Measurements from ENCODE around the gene MYF5.

The MYF5 gene

GRCh38 chr12:80707830-80708258, 8.9 kb upstream of the MYF5 start:
- DNase-seq (ENCODE audit: low read depth): no peak

- DNase-seq (ENCODE audit: low read depth): no peak
Measured at GRCh38 chr12:80708259-80708974, 8.3 kb upstream of the MYF5 start.

- no peak for DNase-seq (ENCODE audit: low read depth)
Measured at GRCh38 chr12:80708975-80709328, 7.8 kb upstream of the MYF5 start.

- no peak for DNase-seq (ENCODE audit: low read depth)
Measured at GRCh38 chr12:80709811-80710726, 6.6 kb upstream of the MYF5 start.

GRCh38 chr12:80710727-80711449, 5.8 kb upstream of the MYF5 start:
- DNase-seq (ENCODE audit: low read depth): no peak

GRCh38 chr12:80711866-80712265, 4.8 kb upstream of the MYF5 start:
- no peak for DNase-seq (ENCODE audit: low read depth)

GRCh38 chr12:80712866-80713265, 3.8 kb upstream of the MYF5 start:
- no peak for DNase-seq (ENCODE audit: low read depth)

GRCh38 chr12:80713419-80713818, 3.3 kb upstream of the MYF5 start:
- DNase-seq (ENCODE audit: low read depth): no peak

- DNase-seq (ENCODE audit: low read depth): no peak
Measured at GRCh38 chr12:80714055-80714454, 2.7 kb upstream of the MYF5 start.

- no peak for DNase-seq (ENCODE audit: low read depth)
Measured at GRCh38 chr12:80714846-80715245, 1.9 kb upstream of the MYF5 start.

GRCh38 chr12:80715713-80716249, 931 bp upstream of the MYF5 start:
- DNase-seq (ENCODE audit: low read depth): no peak

- no peak for DNase-seq (ENCODE audit: low read depth)
Measured at GRCh38 chr12:80717856-80718255, 1.1 kb downstream of the MYF5 start.

- DNase-seq (ENCODE audit: low read depth): no peak
Measured at GRCh38 chr12:80720516-80720915, 3.8 kb downstream of the MYF5 start.

GRCh38 chr12:80721326-80721725, 4.6 kb downstream of the MYF5 start:
- no peak for DNase-seq (ENCODE audit: low read depth)

GRCh38 chr12:80745851-80746505, 29.3 kb downstream of the MYF5 start:
- no peak for DNase-seq (ENCODE audit: low read depth)

GRCh38 chr12:80747800-80748199, 31.1 kb downstream of the MYF5 start:
- no peak for DNase-seq (ENCODE audit: low read depth)

GRCh38 chr12:80749456-80749855, 32.7 kb downstream of the MYF5 start:
- DNase-seq (ENCODE audit: low read depth): no peak

- DNase-seq (ENCODE audit: low read depth): no peak
Measured at GRCh38 chr12:80752464-80752863, 35.8 kb downstream of the MYF5 start.

- DNase-seq (ENCODE audit: low read depth): no peak
Measured at GRCh38 chr12:80754274-80754673, 37.6 kb downstream of the MYF5 start.

- DNase-seq (ENCODE audit: low read depth): no peak
Measured at GRCh38 chr12:80756875-80757274, 40.2 kb downstream of the MYF5 start.

- DNase-seq (ENCODE audit: low read depth): no peak
Measured at GRCh38 chr12:80761838-80762237, 45.1 kb downstream of the MYF5 start.

- no peak for DNase-seq (ENCODE audit: low read depth)
Measured at GRCh38 chr12:80763874-80764273, 47.2 kb downstream of the MYF5 start.
